ENCODE measurements around the gene DCHS1.

The DCHS1 gene

DNA sequence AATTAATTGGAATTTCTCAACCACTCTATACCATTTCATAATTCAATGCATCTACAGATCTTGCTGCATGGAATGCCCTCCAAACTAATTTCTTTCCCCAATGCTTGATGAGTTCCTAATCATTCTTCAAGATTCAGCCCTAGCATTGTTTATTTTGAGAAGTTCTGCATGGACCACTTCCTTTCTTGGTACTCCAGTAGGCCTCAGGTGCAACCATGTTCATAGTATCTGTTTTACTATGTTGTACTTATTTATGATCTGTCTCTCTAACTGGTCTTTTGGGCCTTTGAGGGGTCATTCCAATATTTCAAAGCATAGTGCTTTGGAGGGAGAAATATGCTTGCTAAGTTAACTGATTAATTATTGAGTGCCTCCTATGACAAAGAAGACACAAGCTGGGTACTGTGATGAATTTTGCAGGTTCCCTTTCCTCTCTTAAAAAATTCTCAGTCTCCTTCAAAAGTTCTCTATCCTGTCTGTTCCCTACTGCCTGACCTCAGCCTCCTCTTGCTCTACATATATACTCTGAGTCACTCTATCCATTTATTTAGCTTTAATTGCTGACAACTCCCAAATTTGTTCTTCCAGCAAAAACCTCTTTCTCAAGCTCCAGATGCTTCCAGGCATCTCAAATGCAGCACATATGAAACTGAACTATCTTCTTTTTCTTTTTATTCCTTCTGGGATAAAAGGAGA, 18.1 kb upstream of the DCHS1 start:
- in situ Hi-C loops (cut with MboI; ENCODE audit: low sequenced_read_pairs), result loop anchor here (10.0 kb wide), 1 partner anchor 59 kb away; the partner anchor contains the start of genes TAF10 and TPP1

- in situ Hi-C loops (cut with MboI; ENCODE audit: low sequenced_read_pairs), result loop anchor here (10.0 kb wide), 1 partner anchor 57 kb away; the partner anchor contains the start of genes TAF10 and TPP1
Measured at GRCh38 chr11:6671991-6672390, 16.4 kb upstream of the DCHS1 start.

DNA sequence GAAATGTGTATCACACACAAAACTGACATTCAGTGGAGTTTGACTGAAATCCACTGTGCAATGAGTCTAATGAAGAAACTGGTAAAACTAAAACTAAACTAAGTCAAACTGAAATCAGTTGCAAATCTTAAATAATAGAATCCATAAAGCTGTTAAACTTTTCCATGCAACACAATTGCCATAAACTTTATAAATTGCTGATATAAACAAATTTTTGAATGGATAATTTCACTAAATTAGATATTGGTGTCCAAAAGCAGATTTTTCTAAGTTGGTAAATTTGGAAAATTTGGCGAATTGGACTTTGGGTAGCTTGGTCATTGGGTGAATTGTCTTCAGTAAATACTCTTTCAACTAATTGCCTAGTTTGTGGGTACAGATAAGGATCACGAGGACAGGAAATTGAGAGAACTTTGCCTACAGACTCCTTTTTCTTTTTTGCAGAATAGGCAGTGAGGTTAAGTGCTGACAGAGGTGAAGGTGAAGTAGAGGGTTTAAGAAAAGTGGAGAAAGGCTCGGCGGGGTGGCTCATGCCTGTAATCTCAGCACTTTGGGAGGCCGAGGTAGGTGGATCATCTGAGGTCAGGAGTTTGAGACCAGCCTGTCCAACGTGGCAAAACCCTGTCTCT, 14.7 kb upstream of the DCHS1 start:
- in situ Hi-C loops (cut with MboI; ENCODE audit: low sequenced_read_pairs), result loop anchor here (10.0 kb wide), 1 partner anchor 56 kb away; the partner anchor contains the start of genes TAF10 and TPP1

- in situ Hi-C loops (cut with MboI; ENCODE audit: low sequenced_read_pairs), result no loop called here
Measured at GRCh38 chr11:6667733-6668374, 12.2 kb upstream of the DCHS1 start.

DNA sequence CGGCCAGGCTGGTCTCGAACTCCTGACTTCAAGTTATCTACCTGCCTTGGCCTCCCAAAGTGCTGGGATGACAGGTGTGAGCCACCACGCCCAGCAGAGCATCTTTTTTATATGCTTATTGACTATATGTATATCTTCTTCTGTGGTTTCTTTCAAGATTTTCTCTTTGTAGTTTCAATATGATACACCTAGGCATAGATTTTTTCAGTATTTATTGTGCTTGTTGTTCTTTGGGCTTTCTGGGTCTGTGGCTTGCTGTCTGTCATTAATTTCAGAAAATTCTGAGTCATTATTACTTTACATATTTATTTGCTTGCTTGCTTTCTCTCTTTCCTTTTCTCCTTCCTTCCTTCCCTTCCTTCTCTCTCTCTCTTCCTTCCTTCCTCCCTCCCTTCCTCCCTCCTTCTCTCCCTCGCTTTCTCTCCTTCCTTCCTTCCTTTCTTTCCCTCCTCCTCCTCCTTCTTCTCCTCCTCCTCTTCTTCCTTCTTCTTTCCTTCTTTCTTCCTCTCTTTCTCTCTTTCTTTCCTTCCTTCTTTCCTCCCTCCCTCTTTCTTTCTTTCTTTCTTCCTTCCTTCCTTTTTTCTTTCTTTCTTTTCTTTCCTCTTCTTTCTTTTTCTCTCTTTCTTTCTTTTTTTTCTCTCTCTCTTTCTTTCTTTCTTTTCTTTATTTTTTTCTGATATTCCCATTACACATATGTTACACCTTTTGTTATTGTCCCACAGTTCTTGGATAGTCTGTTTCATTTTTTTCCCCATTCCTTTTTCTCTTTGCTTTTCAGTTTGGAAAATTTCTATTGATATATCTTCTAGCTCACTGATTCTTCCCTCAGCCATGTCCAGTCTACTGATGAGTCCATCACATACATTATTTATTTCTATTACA, 10.9 kb upstream of the DCHS1 start:
- in situ Hi-C loops (cut with MboI; ENCODE audit: low sequenced_read_pairs), result no loop called here

GRCh38 chr11:6664551-6664950, 8.9 kb upstream of the DCHS1 start:
- in situ Hi-C loops (cut with MboI; ENCODE audit: low sequenced_read_pairs), result no loop called here

GRCh38 chr11:6663794-6664469, 8.3 kb upstream of the DCHS1 start:
- in situ Hi-C loops (cut with MboI; ENCODE audit: low sequenced_read_pairs), result no loop called here

GRCh38 chr11:6660712-6661111, 5.1 kb upstream of the DCHS1 start:
- in situ Hi-C loops (cut with MboI; ENCODE audit: low sequenced_read_pairs), result no loop called here

GRCh38 chr11:6658647-6659046, 3.0 kb upstream of the DCHS1 start:
- in situ Hi-C loops (cut with MboI; ENCODE audit: low sequenced_read_pairs), result no loop called here

DNA sequence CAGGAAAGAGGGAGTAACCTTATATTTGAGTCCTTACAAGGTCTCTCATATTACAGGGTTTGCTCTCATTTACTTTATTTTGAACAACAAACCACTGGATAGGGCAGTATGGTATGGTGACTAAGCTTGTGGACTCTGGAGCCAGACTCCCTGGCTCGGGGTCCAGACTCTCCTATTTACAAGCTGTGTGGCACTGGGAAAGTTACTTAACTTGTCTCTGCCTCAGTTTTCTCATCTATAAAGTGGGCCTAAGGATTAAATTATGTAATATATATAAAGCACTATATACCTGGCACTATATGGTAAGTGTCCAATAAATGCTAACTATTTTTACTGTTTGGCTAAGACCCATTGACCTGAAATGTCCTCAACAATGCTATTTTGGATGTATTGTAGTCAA, 1.7 kb upstream of the DCHS1 start:
- in situ Hi-C loops (cut with MboI; ENCODE audit: low sequenced_read_pairs), result no loop called here

DNA sequence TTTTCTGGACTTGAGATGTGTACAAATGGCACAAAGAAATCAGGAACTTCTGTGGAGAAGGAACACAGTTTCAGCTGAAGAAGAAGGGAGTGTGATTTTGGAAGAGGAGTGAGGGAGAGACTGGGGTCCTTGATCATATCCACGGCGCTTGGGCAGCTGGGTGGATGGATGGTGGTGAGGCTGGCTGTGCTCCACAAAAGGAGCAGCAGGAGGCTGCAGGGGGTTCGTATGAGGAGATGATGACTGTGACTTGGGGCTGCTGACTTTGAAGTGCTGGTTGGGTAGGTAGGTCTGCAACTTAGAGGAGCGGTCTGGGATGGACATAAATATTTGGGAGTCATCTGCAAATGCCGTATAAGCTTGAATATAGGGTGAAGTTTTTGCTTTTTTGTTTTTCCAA, 1.3 kb upstream of the DCHS1 start:
- in situ Hi-C loops (cut with MboI; ENCODE audit: low sequenced_read_pairs), result no loop called here

GRCh38 chr11:6656584-6656915, 941 bp upstream of the DCHS1 start:
- in situ Hi-C loops (cut with MboI; ENCODE audit: low sequenced_read_pairs), result no loop called here

- in situ Hi-C loops (cut with MboI; ENCODE audit: low sequenced_read_pairs), result no loop called here
Measured at GRCh38 chr11:6655020-6655789, 404 bp downstream of the DCHS1 start.

- in situ Hi-C loops (cut with MboI; ENCODE audit: low sequenced_read_pairs), result no loop called here
Measured at GRCh38 chr11:6654281-6655019, 1.2 kb downstream of the DCHS1 start.

GRCh38 chr11:6653656-6654055, 2.0 kb downstream of the DCHS1 start:
- in situ Hi-C loops (cut with MboI; ENCODE audit: low sequenced_read_pairs), result no loop called here

GRCh38 chr11:6653097-6653496, 2.5 kb downstream of the DCHS1 start:
- in situ Hi-C loops (cut with MboI; ENCODE audit: low sequenced_read_pairs), result no loop called here

DNA sequence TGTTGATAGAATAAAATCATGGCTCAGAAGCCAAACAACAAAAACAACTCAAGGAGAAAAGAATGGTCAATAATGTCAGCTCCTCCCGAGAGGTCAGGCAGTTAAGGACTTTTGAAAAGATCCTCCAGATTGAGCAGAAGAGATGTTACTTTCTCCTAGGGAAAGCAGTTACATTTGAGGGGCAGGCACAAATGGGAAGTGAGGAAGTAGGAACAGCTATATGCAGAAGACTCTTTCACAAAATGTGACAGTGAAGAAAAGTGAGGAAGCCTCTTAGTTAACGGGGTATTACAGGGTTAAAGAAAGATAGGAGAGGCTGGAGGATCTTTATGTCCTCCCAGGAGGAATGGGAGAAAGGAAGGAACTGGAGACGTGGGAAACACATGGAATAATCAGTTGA, 3.4 kb downstream of the DCHS1 start:
- in situ Hi-C loops (cut with MboI; ENCODE audit: low sequenced_read_pairs), result no loop called here

- in situ Hi-C loops (cut with MboI; ENCODE audit: low sequenced_read_pairs), result no loop called here
Measured at GRCh38 chr11:6650980-6651379, 4.6 kb downstream of the DCHS1 start.

DNA sequence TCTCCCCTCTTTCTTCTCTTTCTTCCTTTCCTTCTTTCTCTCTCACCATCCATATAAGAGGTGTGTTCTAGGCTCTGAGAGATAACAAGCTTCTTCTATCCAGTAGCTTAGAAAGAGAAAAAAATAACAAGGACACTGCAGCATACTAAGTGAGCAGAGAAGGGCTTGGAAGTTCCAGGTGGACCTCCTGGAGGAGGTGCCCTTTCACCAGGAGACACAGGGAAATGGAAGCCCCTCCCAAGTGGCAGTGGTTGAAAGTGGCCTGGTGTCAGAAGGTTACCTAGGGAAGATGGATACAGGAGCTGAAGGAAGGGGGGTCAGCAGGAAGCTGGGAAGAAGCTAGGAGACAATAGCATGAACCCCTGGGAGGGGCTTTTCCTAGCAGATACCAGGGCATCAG, 5.5 kb downstream of the DCHS1 start:
- in situ Hi-C loops (cut with MboI; ENCODE audit: low sequenced_read_pairs), result no loop called here
